ENCODE measurements around the gene RNF150. TPM values are rescaled to one million over a fixed set of nuclear protein-coding genes. Genes with fewer than 3 reads are reported as not detected.

Gene RNF150
- total RNA-seq, 1 donor from 2014 or later: under 0.01 TPM

- no peak for DNase-seq (ENCODE audit: low read depth in 2 of 2)
These were observed 105.2 kb downstream of the RNF150 start for GRCh38 chr4:141028024-141028529.

GRCh38 chr4:141027421-141027820 lies 105.8 kb downstream of the RNF150 start:
- DNase-seq (ENCODE audit: low read depth in 2 of 2): no peak

GRCh38 chr4:141026900-141027299 lies 106.4 kb downstream of the RNF150 start:
- no peak for DNase-seq (ENCODE audit: low read depth in 2 of 2)

- no peak for DNase-seq (ENCODE audit: low read depth in 2 of 2)
These were observed 110.2 kb downstream of the RNF150 start for GRCh38 chr4:141023051-141023450.

GRCh38 chr4:141022111-141022695 lies 111.1 kb downstream of the RNF150 start:
- DNase-seq (ENCODE audit: low read depth in 2 of 2): no peak

GRCh38 chr4:141021397-141022110 lies 111.7 kb downstream of the RNF150 start:
- no peak for DNase-seq (ENCODE audit: low read depth in 2 of 2)

- DNase-seq (ENCODE audit: low read depth in 2 of 2): peak in 1 of 2 donors; percentile 2
These were observed 112.4 kb downstream of the RNF150 start for GRCh38 chr4:141020801-141021261.

- DNase-seq (ENCODE audit: low read depth in 2 of 2): no peak
These were observed 113.5 kb downstream of the RNF150 start for GRCh38 chr4:141019768-141020167.

GRCh38 chr4:141016117-141016798 lies 117.0 kb downstream of the RNF150 start:
- DNase-seq (ENCODE audit: low read depth in 2 of 2): no peak

- no peak for DNase-seq (ENCODE audit: low read depth in 2 of 2)
These were observed 119.4 kb downstream of the RNF150 start for GRCh38 chr4:141013899-141014298.

GRCh38 chr4:141011901-141012315 lies 121.4 kb downstream of the RNF150 start:
- DNase-seq (ENCODE audit: low read depth in 2 of 2): no peak

GRCh38 chr4:141009931-141010330 lies 123.3 kb downstream of the RNF150 start:
- DNase-seq (ENCODE audit: low read depth in 2 of 2): no peak

- no peak for DNase-seq (ENCODE audit: low read depth in 2 of 2)
These were observed 124.1 kb downstream of the RNF150 start for GRCh38 chr4:141009129-141009528.

GRCh38 chr4:141006242-141006802 lies 126.9 kb downstream of the RNF150 start:
- DNase-seq (ENCODE audit: low read depth in 2 of 2): no peak

GRCh38 chr4:141004823-141005222 lies 128.4 kb downstream of the RNF150 start:
- no peak for DNase-seq (ENCODE audit: low read depth in 2 of 2)

GRCh38 chr4:141003193-141003592 lies 130.1 kb downstream of the RNF150 start:
- no peak for DNase-seq (ENCODE audit: low read depth in 2 of 2)

- DNase-seq (ENCODE audit: low read depth in 2 of 2): no peak
These were observed 130.9 kb downstream of the RNF150 start for GRCh38 chr4:141002323-141002805.

GRCh38 chr4:140996766-140997165 lies 136.5 kb downstream of the RNF150 start:
- DNase-seq (ENCODE audit: low read depth in 2 of 2): no peak

- DNase-seq (ENCODE audit: low read depth in 2 of 2): no peak
These were observed 138.2 kb downstream of the RNF150 start for GRCh38 chr4:140995058-140995457.

GRCh38 chr4:140994015-140994414 lies 139.3 kb downstream of the RNF150 start:
- DNase-seq (ENCODE audit: low read depth in 2 of 2): no peak

- no peak for DNase-seq (ENCODE audit: low read depth in 2 of 2)
These were observed 139.9 kb downstream of the RNF150 start for GRCh38 chr4:140993370-140993769.

GRCh38 chr4:140989944-140990343 lies 143.3 kb downstream of the RNF150 start:
- no peak for DNase-seq (ENCODE audit: low read depth in 2 of 2)
